Endothelial cell of umbilical vein (primary cell): ENCODE results near the gene SCN2B.

Experiments
- CTCF ChIP-seq, 2 donors: IDR thresholded peaks; 1 replicate in 1 of 2; 2 replicates in 1 of 2; pipeline ENCODE4 v1.5.1; 2011; ENCODE audit warnings: low read length in 2 of 2, mild to moderate bottlenecking in 2 of 2, moderate library complexity in 2 of 2, control low read depth in 1 of 2, inconsistent platforms in 1 of 2, low read depth in 1 of 2; ENCODE audit not compliant: insufficient read depth in 1 of 2; ENCODE audit errors: extremely low read depth in 1 of 2
- POLR2A ChIP-seq: IDR thresholded peaks from 2 replicates; pipeline ENCODE4 v1.6.1; 2012; ENCODE audit warnings: low read depth, mild to moderate bottlenecking, control low read depth, low read length
- POLR2AphosphoS5 ChIP-seq: IDR thresholded peaks from 2 replicates; pipeline ENCODE4 v1.6.1; 2012; ENCODE audit warnings: low read depth, mild to moderate bottlenecking, control low read depth, low read length, moderate library complexity; ENCODE audit not compliant: insufficient read depth

- TF ChIP-seq CTCF (IDR thresholded peaks at IDR 0.05; ENCODE audit: extremely low read depth in 1 of 2, insufficient read depth in 1 of 2, low read depth in 1 of 2, low read length in 2 of 2) (no peak), POLR2AphosphoS5 (no peak), POLR2A (no peak)
Measured at GRCh38 chr11:118213781-118214180, 37.3 kb upstream of the SCN2B start.
